ENCODE data around the gene RABAC1. TPM values are rescaled to one million over a fixed set of nuclear protein-coding genes. Genes with fewer than 3 reads are reported as not detected.

Gene RABAC1
- total and polyA plus RNA-seq, 9 of the 15 experiments (the other 6 are each of a cell fraction or from before 2014, with no cell fraction given), result 2.4 to 28.1 (median 9.3) TPM

DNA sequence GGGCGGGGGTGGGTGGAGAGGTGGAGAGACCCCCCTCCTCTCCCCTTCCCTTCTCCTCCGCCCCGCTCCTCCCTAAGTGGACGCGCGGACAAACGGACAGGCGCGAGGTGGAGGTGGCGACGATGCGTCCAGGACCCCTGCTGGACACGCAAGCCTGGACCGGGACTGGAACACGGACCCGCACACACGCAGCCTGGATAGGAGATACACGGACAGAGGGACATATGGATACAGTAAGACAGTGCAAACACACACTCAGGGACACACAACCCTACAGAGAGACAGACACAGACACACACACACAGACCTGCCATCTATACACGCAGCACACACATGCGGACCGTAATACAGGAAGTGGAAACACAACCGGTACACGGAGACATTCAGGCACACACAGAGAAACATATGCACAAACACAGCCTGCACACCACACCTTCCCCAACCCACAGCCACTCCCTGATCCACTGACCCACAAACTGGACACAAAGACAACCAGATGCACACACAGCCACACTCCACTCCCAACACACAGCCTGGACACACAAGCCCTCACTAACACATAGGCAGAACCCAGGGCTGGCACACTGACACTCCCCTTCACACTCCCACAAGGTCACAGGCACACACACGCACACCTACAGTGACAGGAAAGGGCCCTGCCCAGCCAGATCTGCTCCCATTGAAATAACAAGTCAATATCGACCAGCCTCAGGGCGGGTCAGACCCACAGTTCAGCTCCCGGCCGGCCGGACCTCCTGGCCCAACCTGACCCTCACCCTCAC is 30.2 kb downstream of the RABAC1 start (continued):
- TF ChIP-seq ZC3H11A (IDR thresholded peaks at IDR 0.05; ENCODE audit: low read depth, low read length), result no peak
- TF ChIP-seq HMGN3 (IDR thresholded peaks at IDR 0.05; ENCODE audit: borderline replicate concordance, extremely low read depth, insufficient read length, low read depth, low read length), result no peak
- TF ChIP-seq ATF7 (IDR thresholded peaks at IDR 0.05), result no peak
- TF ChIP-seq SLC30A9 (CRISPR knock-in tag; IDR thresholded peaks at IDR 0.05), result no peak
- TF ChIP-seq, protein P1, sequence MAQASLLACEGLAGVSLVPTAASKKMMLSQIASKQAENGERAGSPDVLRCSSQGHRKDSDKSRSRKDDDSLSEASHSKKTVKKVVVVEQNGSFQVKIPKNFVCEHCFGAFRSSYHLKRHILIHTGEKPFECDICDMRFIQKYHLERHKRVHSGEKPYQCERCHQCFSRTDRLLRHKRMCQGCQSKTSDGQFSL (CRISPR knock-in tag; IDR thresholded peaks at IDR 0.05), result no peak; the same call in 1 of the 2 replicates
- TF ChIP-seq, protein P1 (tag; IDR thresholded peaks at IDR 0.05), result no peak
- TF ChIP-seq ZNF253 (CRISPR knock-in tag; conservative IDR thresholded peaks at IDR 0.05), result no peak
- TF ChIP-seq NCOA4 (IDR thresholded peaks at IDR 0.05; ENCODE audit: partially characterized antibody), result no peak
- no peak for TF ChIP-seq SNRNP70 (optimal IDR thresholded peaks at IDR 0.05; ENCODE audit: low read depth, low read length)
- TF ChIP-seq, protein P2, sequence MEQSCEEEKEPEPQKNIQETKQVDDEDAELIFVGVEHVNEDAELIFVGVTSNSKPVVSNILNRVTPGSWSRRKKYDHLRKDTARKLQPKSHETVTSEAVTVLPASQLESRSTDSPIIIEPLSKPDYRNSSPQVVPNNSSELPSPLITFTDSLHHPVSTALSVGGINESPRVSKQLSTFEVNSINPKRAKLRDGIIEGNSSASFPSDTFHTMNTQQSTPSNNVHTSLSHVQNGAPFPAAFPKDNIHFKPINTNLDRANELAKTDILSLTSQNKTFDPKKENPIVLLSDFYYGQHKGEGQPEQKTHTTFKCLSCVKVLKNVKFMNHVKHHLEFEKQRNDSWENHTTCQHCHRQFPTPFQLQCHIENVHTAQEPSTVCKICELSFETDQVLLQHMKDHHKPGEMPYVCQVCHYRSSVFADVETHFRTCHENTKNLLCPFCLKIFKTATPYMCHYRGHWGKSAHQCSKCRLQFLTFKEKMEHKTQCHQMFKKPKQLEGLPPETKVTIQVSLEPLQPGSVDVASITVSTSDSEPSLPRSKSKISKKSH (CRISPR knock-in tag; IDR thresholded peaks at IDR 0.05), result no peak
- TF ChIP-seq, protein P3, sequence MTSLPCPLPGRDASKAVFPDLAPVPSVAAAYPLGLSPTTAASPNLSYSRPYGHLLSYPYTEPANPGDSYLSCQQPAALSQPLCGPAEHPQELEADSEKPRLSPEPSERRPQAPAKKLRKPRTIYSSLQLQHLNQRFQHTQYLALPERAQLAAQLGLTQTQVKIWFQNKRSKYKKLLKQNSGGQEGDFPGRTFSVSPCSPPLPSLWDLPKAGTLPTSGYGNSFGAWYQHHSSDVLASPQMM (CRISPR knock-in tag; IDR thresholded peaks at IDR 0.05), result no peak
- no peak for TF ChIP-seq NFYB (IDR thresholded peaks at IDR 0.05; ENCODE audit: extremely low read depth, insufficient read length)
- TF ChIP-seq FOXA1 (IDR thresholded peaks at IDR 0.05; ENCODE audit: borderline replicate concordance), result no peak
- TF ChIP-seq ZNF766 (CRISPR knock-in tag; conservative IDR thresholded peaks at IDR 0.05), result 0 out of 2 replicates have a peak, but pooled peaks have one; percentile 55
- TF ChIP-seq, protein P4, sequence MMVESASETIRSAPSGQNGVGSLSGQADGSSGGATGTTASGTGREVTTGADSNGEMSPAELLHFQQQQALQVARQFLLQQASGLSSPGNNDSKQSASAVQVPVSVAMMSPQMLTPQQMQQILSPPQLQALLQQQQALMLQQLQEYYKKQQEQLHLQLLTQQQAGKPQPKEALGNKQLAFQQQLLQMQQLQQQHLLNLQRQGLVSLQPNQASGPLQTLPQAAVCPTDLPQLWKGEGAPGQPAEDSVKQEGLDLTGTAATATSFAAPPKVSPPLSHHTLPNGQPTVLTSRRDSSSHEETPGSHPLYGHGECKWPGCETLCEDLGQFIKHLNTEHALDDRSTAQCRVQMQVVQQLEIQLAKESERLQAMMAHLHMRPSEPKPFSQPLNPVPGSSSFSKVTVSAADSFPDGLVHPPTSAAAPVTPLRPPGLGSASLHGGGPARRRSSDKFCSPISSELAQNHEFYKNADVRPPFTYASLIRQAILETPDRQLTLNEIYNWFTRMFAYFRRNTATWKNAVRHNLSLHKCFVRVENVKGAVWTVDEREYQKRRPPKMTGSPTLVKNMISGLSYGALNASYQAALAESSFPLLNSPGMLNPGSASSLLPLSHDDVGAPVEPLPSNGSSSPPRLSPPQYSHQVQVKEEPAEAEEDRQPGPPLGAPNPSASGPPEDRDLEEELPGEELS (CRISPR knock-in tag; IDR thresholded peaks at IDR 0.05; ENCODE audit: borderline replicate concordance), result 0 out of 2 replicates have a peak, but pooled peaks have one; percentile 50
- peak; percentile 87 for TF ChIP-seq ARID2 (IDR thresholded peaks at IDR 0.05)
- TF ChIP-seq PHB2 (IDR thresholded peaks at IDR 0.05; ENCODE audit: low read depth), result no peak
- no peak for TF ChIP-seq MAZ (CRISPR knock-in tag; conservative IDR thresholded peaks at IDR 0.05 in 1 of 2, IDR thresholded peaks at IDR 0.05 in 1 of 2)
- TF ChIP-seq ZBTB8A (IDR thresholded peaks at IDR 0.05; ENCODE audit: partially characterized antibody), result no peak
- no peak for TF ChIP-seq KLF10 (CRISPR knock-in tag; IDR thresholded peaks at IDR 0.05)
- TF ChIP-seq PHTF2 (CRISPR knock-in tag; IDR thresholded peaks at IDR 0.05), result no peak
- TF ChIP-seq, protein P5, sequence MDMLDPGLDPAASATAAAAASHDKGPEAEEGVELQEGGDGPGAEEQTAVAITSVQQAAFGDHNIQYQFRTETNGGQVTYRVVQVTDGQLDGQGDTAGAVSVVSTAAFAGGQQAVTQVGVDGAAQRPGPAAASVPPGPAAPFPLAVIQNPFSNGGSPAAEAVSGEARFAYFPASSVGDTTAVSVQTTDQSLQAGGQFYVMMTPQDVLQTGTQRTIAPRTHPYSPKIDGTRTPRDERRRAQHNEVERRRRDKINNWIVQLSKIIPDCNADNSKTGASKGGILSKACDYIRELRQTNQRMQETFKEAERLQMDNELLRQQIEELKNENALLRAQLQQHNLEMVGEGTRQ (CRISPR knock-in tag; IDR thresholded peaks at IDR 0.05), result no peak
- TF ChIP-seq FOXK2 (conservative IDR thresholded peaks at IDR 0.05 in 1 of 2, IDR thresholded peaks at IDR 0.05 in 1 of 2; ENCODE audit: low read depth in 2 of 2), result peak; percentile 69 to 82
